ENCODE measurements around the gene SINHCAF. TPM values are rescaled to one million over a fixed set of nuclear protein-coding genes. Genes with fewer than 3 reads are reported as not detected.
A peak's percentile ranks its signal among the peaks of the same experiment; 100 is the strongest.

The SINHCAF gene
- total and polyA plus RNA-seq, 2 experiments from 2014 or later: 66.2 to 122 TPM

DNA sequence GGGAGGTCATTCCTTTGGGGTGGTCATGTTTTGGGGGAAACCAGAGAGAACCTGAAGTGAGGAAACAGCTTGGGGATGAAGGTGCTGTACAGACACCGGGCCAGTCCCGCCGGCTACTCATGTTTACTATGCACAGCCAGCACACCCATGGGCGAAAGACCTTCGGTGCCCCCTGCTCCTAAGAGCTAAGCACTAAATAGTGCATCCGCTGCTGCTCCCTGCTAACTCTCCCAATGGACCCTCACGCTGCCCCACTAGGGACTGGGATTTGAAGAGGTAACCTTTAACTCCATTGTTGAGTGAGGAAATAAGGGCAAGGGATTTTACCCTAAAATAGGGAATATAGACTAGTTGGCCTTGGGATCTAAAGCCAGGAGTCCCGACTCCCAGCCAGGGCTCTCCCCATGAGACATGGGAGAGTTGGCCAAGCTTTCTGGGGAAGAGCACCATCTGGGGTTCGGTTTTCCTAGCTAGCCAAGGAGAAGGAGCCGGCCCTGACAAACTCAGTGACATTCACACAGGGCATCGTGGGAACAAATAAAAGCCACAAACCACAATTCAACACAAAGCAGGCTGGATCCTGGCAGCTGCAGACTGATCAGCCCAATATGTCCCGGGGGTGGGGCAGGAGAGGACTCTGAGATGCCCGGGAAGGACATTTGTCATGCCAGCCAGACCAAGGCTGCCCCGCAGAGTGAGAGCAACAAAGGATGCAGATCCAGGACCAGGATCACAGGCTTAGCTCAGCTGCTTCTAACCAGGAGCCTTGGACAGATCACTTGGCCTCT, 91.7 kb downstream of the SINHCAF start:
- Histone ChIP-seq H3K4me1 (ENCODE audit: insufficient read depth) (peaks cover 7% of the 10 kb centered on the region), H3K27me3 (no peaks in the 10 kb centered on the region), H3K9me2 (replicated peaks; ENCODE audit: insufficient read depth) (no peaks in the 10 kb centered on the region), H3K27ac (peak overlapping the region; percentile 4), H3K4me3 (no peak overlapping the region), H3K4me2 (no peak overlapping the region), H4K20me1 (ENCODE audit: insufficient read depth, poor library complexity, severe bottlenecking) (no peaks in the 10 kb centered on the region), H3K36me3 (replicated peaks; ENCODE audit: insufficient read depth, low read depth) (no peaks in the 10 kb centered on the region), H3K9me3 (ENCODE audit: low read depth) (no peaks in the 10 kb centered on the region), H2AFZ (no peak overlapping the region), H3K79me2 (no peaks in the 10 kb centered on the region)
- no peak for DNase-seq (ENCODE audit: low spot score)
- TF ChIP-seq, protein P1, sequence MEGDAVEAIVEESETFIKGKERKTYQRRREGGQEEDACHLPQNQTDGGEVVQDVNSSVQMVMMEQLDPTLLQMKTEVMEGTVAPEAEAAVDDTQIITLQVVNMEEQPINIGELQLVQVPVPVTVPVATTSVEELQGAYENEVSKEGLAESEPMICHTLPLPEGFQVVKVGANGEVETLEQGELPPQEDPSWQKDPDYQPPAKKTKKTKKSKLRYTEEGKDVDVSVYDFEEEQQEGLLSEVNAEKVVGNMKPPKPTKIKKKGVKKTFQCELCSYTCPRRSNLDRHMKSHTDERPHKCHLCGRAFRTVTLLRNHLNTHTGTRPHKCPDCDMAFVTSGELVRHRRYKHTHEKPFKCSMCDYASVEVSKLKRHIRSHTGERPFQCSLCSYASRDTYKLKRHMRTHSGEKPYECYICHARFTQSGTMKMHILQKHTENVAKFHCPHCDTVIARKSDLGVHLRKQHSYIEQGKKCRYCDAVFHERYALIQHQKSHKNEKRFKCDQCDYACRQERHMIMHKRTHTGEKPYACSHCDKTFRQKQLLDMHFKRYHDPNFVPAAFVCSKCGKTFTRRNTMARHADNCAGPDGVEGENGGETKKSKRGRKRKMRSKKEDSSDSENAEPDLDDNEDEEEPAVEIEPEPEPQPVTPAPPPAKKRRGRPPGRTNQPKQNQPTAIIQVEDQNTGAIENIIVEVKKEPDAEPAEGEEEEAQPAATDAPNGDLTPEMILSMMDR (IDR thresholded peaks at IDR 0.05; ENCODE audit: poor library complexity): no peak
- TF ChIP-seq EZH2phosphoT487 (IDR thresholded peaks at IDR 0.05; ENCODE audit: low read depth, severe bottlenecking, unreplicated experiment) (no peak), EZH2 (IDR thresholded peaks at IDR 0.05; ENCODE audit: borderline replicate concordance) (no peak)
- WGBS (ENCODE audit: low lambda C conversion rate, missing lambda C conversion rate): 85% methylated on average over 14 of the region's 14 CpGs

DNA sequence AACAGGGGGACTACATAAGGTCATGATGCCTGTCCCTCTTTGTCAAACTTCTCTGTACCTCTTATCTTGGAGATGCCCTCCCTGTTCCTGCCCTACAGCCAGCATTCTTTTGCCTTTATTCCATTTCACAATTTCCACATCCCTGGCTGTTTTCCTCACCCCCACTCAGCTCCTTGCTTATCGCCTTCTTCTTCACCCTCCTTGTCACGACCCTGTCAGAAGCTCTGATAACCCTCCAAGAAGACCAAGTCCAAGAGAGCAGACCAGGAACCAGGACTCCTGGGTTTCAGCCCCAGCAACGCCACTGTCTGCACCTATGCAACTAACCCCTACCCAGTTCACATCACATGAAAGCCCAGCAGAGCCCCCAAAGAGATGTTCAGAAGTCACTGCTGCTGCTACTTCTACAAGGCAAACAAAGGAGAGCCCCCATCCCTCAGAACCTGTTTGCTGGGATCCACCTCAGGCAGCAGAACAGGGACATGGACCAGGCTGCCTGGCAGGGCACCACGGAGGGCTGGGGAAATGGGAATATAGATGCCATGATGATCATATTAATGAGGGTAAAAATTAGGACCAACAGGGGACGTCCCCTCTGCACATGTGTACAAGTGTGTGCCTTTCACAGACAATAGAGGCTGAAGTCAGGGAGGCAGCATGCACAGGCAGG, 92.8 kb downstream of the SINHCAF start:
- Histone ChIP-seq H3K9me2 (replicated peaks; ENCODE audit: insufficient read depth) (no peaks in the 10 kb centered on the region), H4K20me1 (ENCODE audit: insufficient read depth, poor library complexity, severe bottlenecking) (no peaks in the 10 kb centered on the region), H2AFZ (no peak overlapping the region), H3K9me3 (ENCODE audit: low read depth) (no peaks in the 10 kb centered on the region), H3K36me3 (replicated peaks; ENCODE audit: insufficient read depth, low read depth) (no peaks in the 10 kb centered on the region), H3K79me2 (no peaks in the 10 kb centered on the region), H3K4me1 (ENCODE audit: insufficient read depth) (peaks cover 9% of the 10 kb centered on the region), H3K27ac (no peak overlapping the region), H3K27me3 (no peaks in the 10 kb centered on the region), H3K4me2 (no peak overlapping the region), H3K4me3 (no peak overlapping the region)
- 84% methylated on average over 5 of the region's 5 CpGs for WGBS (ENCODE audit: low lambda C conversion rate, missing lambda C conversion rate)
- no peak for DNase-seq (ENCODE audit: low spot score)
- no peak for TF ChIP-seq EZH2 (IDR thresholded peaks at IDR 0.05; ENCODE audit: borderline replicate concordance)
- no peak for TF ChIP-seq EZH2phosphoT487 (IDR thresholded peaks at IDR 0.05; ENCODE audit: low read depth, severe bottlenecking, unreplicated experiment)
- TF ChIP-seq, protein P1 (IDR thresholded peaks at IDR 0.05; ENCODE audit: poor library complexity): no peak

DNA sequence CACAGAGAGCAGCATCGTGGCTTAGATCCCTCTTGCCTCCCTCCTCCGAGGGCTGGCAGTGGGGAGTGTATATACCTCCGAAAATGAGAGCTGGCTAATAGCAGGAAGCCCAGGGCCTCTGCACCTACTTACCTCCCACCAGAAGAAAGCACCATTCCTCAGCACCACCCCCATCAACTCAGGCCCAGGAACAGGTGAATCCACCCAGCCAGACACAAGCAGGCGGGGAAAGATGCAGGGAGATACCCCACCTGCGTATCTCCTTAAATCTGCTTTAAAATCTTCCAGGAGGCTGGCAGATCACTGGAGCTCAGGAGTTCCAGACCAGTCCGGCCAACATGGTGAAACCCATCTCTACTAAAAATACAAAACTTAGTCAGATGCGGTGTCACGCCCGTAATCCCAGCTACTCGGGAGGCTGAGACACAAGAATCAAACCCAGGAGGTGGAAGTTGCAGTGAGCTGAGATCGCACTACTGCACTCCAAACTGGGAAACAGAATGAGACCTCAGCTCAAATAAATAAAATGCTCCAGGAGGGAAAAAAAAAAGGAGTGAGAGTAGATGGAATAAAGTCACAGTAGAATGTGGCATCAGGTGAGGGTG, 93.5 kb downstream of the SINHCAF start:
- Histone ChIP-seq H3K9me3 (ENCODE audit: low read depth) (no peaks in the 10 kb centered on the region), H3K4me2 (no peak overlapping the region), H3K9me2 (replicated peaks; ENCODE audit: insufficient read depth) (no peaks in the 10 kb centered on the region), H3K4me1 (ENCODE audit: insufficient read depth) (peaks cover 9% of the 10 kb centered on the region), H3K27me3 (no peaks in the 10 kb centered on the region), H2AFZ (no peak overlapping the region), H4K20me1 (ENCODE audit: insufficient read depth, poor library complexity, severe bottlenecking) (no peaks in the 10 kb centered on the region), H3K79me2 (no peaks in the 10 kb centered on the region), H3K4me3 (no peak overlapping the region), H3K36me3 (replicated peaks; ENCODE audit: insufficient read depth, low read depth) (no peaks in the 10 kb centered on the region), H3K27ac (no peak overlapping the region)
- DNase-seq (ENCODE audit: low spot score): no peak
- 86% methylated on average over 11 of the region's 11 CpGs for WGBS (ENCODE audit: low lambda C conversion rate, missing lambda C conversion rate)
- TF ChIP-seq EZH2 (IDR thresholded peaks at IDR 0.05; ENCODE audit: borderline replicate concordance) (no peak), EZH2phosphoT487 (IDR thresholded peaks at IDR 0.05; ENCODE audit: low read depth, severe bottlenecking, unreplicated experiment) (no peak)
- TF ChIP-seq, protein P1 (IDR thresholded peaks at IDR 0.05; ENCODE audit: poor library complexity): no peak
